ENCODE measurements around the gene IAH1. TPM values are rescaled to one million over a fixed set of nuclear protein-coding genes. Genes with fewer than 3 reads are reported as not detected.

The IAH1 gene
- total and polyA plus RNA-seq, 2 experiments from 2014 or later, result 12.7 to 33.7 TPM

- H3K27ac ChIP-seq (ENCODE audit: low read depth), result no peak overlapping the region
- H3K4me1 ChIP-seq (ENCODE audit: insufficient read depth), result no peaks in the 10 kb centered on the region
- no peak for ATAC-seq
Observed at GRCh38 chr2:9430316-9431293, 43.7 kb upstream of the IAH1 start.

GRCh38 chr2:9434489-9434888, 39.9 kb upstream of the IAH1 start:
- Histone ChIP-seq H2AFZ (no peak overlapping the region), H3K4me2 (no peak overlapping the region), H3K27ac (ENCODE audit: low read depth) (no peak overlapping the region), H3K4me1 (ENCODE audit: insufficient read depth) (no peaks in the 10 kb centered on the region), H3K79me2 (replicated peaks; ENCODE audit: insufficient read depth) (no peaks in the 10 kb centered on the region), H3K27me3 (ENCODE audit: insufficient read depth) (no peaks in the 10 kb centered on the region), H3K9me2 (ENCODE audit: insufficient read depth) (no peaks in the 10 kb centered on the region), H3K36me3 (ENCODE audit: insufficient read depth) (peaks cover 68% of the 10 kb centered on the region), H3F3A (replicated peaks; ENCODE audit: low read depth) (no peaks in the 10 kb centered on the region), H4K20me1 (replicated peaks; ENCODE audit: insufficient read depth) (peaks cover 7% of the 10 kb centered on the region; the same call in 1 of the 2 replicates), H3K4me3 (no peak overlapping the region)
- H3K4me3 Mint-ChIP-seq, result no peak overlapping the region
- H3K27ac Mint-ChIP-seq, result no peak overlapping the region
- H3K9me3 Mint-ChIP-seq, result no peaks in the 10 kb centered on the region
- TF ChIP-seq NANOG (IDR thresholded peaks at IDR 0.05; ENCODE audit: borderline replicate concordance) (no peak), ZNF462 (CRISPR knock-in tag; IDR thresholded peaks at IDR 0.05) (no peak), CTCF (conservative IDR thresholded peaks at IDR 0.05; ENCODE audit: low read depth in 2 of 2) (no peak), REST (IDR thresholded peaks at IDR 0.05; ENCODE audit: unreplicated experiment) (no peak), JUNB (IDR thresholded peaks at IDR 0.05; ENCODE audit: unreplicated experiment) (no peak)
- no peaks in the 10 kb centered on the region for H3K4me1 Mint-ChIP-seq
- DNase-seq (ENCODE audit: low spot score), result no peak
- H3K27me3 Mint-ChIP-seq (ENCODE audit: insufficient read depth, low read depth, poor library complexity), result no peaks in the 10 kb centered on the region
- no peak for ATAC-seq
- H3K36me3 Mint-ChIP-seq (ENCODE audit: low read depth), result peaks cover 82% of the 10 kb centered on the region

More at GRCh38 chr2:9430316-9431293, 43.7 kb upstream of the IAH1 start:
- Histone ChIP-seq H3K4me2 (no peak overlapping the region), H3K36me3 (ENCODE audit: insufficient read depth) (peaks cover 51% of the 10 kb centered on the region), H3K27me3 (ENCODE audit: insufficient read depth) (no peaks in the 10 kb centered on the region), H3K4me3 (no peak overlapping the region), H3F3A (replicated peaks; ENCODE audit: low read depth) (no peaks in the 10 kb centered on the region), H3K9me2 (ENCODE audit: insufficient read depth) (no peaks in the 10 kb centered on the region), H3K79me2 (replicated peaks; ENCODE audit: insufficient read depth) (peaks cover 21% of the 10 kb centered on the region), H4K20me1 (replicated peaks; ENCODE audit: insufficient read depth) (peaks cover 15% of the 10 kb centered on the region), H2AFZ (no peak overlapping the region)
- TF ChIP-seq EZH2phosphoT487 (IDR thresholded peaks at IDR 0.05; ENCODE audit: unreplicated experiment), result no peak
- no peaks in the 10 kb centered on the region for H3K4me1 Mint-ChIP-seq
- no peak for DNase-seq (ENCODE audit: low spot score)
- H3K9me3 Mint-ChIP-seq, result no peaks in the 10 kb centered on the region
- no peak overlapping the region for H3K27ac Mint-ChIP-seq
- peaks cover 55% of the 10 kb centered on the region for H3K36me3 Mint-ChIP-seq (ENCODE audit: low read depth)
- no peak overlapping the region for H3K4me3 Mint-ChIP-seq
- no peaks in the 10 kb centered on the region for H3K27me3 Mint-ChIP-seq (ENCODE audit: insufficient read depth, low read depth, poor library complexity)
